ENCODE results near the gene DTNBP1.

DTNBP1 gene

GRCh38 chr6:15555101-15556038, 107.5 kb downstream of the DTNBP1 start:
- H3K36me3 ChIP-seq, result peaks cover 8% of the 10 kb centered on the region; the same call in 1 of the 2 replicates
- H3K9me3 ChIP-seq, result no peaks in the 10 kb centered on the region
- H3K4me2 ChIP-seq, result peak overlapping the region; percentile 93; the same call in 1 of the 2 replicates
- peaks cover under 1% of the 10 kb centered on the region; the same call in 1 of the 2 replicates for H4K20me1 ChIP-seq
- no peaks in the 10 kb centered on the region for H3K27me3 ChIP-seq
- TF ChIP-seq Cebpa-rat (IDR thresholded peaks at IDR 0.05), result no peak
- H3K4me1 ChIP-seq, result peaks cover 82% of the 10 kb centered on the region
- peak overlapping the region; percentile 94 for H3K27ac ChIP-seq
- H3K4me3 ChIP-seq, result no peak overlapping the region
- H3K9ac ChIP-seq, result no peak overlapping the region

GRCh38 chr6:15554728-15555100, 108.1 kb downstream of the DTNBP1 start:
- H3K4me3 ChIP-seq, result no peak overlapping the region
- no peak overlapping the region for H3K9ac ChIP-seq
- no peaks in the 10 kb centered on the region for H3K27me3 ChIP-seq
- H3K36me3 ChIP-seq, result peaks cover 8% of the 10 kb centered on the region; the same call in 1 of the 2 replicates
- peak overlapping the region; percentile 94; the same call in 1 of the 2 replicates for H3K27ac ChIP-seq
- no peaks in the 10 kb centered on the region for H3K9me3 ChIP-seq
- H3K4me1 ChIP-seq, result peaks cover 82% of the 10 kb centered on the region
- peak overlapping the region; percentile 93; the same call in 1 of the 2 replicates for H3K4me2 ChIP-seq
- no peaks in the 10 kb centered on the region for H4K20me1 ChIP-seq
- TF ChIP-seq Cebpa-rat (IDR thresholded peaks at IDR 0.05), result no peak

GRCh38 chr6:15553736-15554294, 109.0 kb downstream of the DTNBP1 start:
- peak overlapping the region; percentile 93 for H3K4me2 ChIP-seq
- no peak for TF ChIP-seq Cebpa-rat (IDR thresholded peaks at IDR 0.05)
- no peaks in the 10 kb centered on the region for H4K20me1 ChIP-seq
- H3K9me3 ChIP-seq, result no peaks in the 10 kb centered on the region
- H3K4me1 ChIP-seq, result peaks cover 87% of the 10 kb centered on the region
- H3K27me3 ChIP-seq, result no peaks in the 10 kb centered on the region
- H3K4me3 ChIP-seq, result no peak overlapping the region
- 0 out of 2 replicates have a peak overlapping the region, but pooled peaks have one; percentile 53 for H3K9ac ChIP-seq
- peak overlapping the region; percentile 94 for H3K27ac ChIP-seq
- peaks cover 8% of the 10 kb centered on the region; the same call in 1 of the 2 replicates for H3K36me3 ChIP-seq

- Histone ChIP-seq H3K9ac (peak overlapping the region; percentile 40), H3K4me1 (peaks cover 87% of the 10 kb centered on the region), H3K9me3 (no peaks in the 10 kb centered on the region), H3K36me3 (peaks cover 8% of the 10 kb centered on the region; the same call in 1 of the 2 replicates), H3K27me3 (no peaks in the 10 kb centered on the region), H3K4me2 (peak overlapping the region; percentile 93), H4K20me1 (no peaks in the 10 kb centered on the region), H3K4me3 (no peak overlapping the region), H3K27ac (peak overlapping the region; percentile 94)
- TF ChIP-seq Cebpa-rat (IDR thresholded peaks at IDR 0.05), result no peak
Measured at GRCh38 chr6:15553031-15553430, 109.8 kb downstream of the DTNBP1 start.

GRCh38 chr6:15551798-15552197, 111.0 kb downstream of the DTNBP1 start:
- H3K9ac ChIP-seq, result peak overlapping the region; percentile 76; the same call in 1 of the 2 replicates
- no peak for TF ChIP-seq Cebpa-rat (IDR thresholded peaks at IDR 0.05)
- peaks cover 8% of the 10 kb centered on the region; the same call in 1 of the 2 replicates for H3K36me3 ChIP-seq
- H3K4me3 ChIP-seq, result peak overlapping the region; percentile 48
- no peaks in the 10 kb centered on the region for H3K27me3 ChIP-seq
- H4K20me1 ChIP-seq, result no peaks in the 10 kb centered on the region
- H3K9me3 ChIP-seq, result no peaks in the 10 kb centered on the region
- H3K4me1 ChIP-seq, result peaks cover 79% of the 10 kb centered on the region
- peak overlapping the region; percentile 94 for H3K27ac ChIP-seq
- peak overlapping the region; percentile 93 for H3K4me2 ChIP-seq

GRCh38 chr6:15551262-15551661, 111.6 kb downstream of the DTNBP1 start:
- peak overlapping the region; percentile 93 for H3K4me2 ChIP-seq
- H3K9ac ChIP-seq, result peak overlapping the region; percentile 76
- H3K27me3 ChIP-seq, result no peaks in the 10 kb centered on the region
- no peak for TF ChIP-seq Cebpa-rat (IDR thresholded peaks at IDR 0.05)
- peaks cover 4% of the 10 kb centered on the region for H3K9me3 ChIP-seq
- H3K4me1 ChIP-seq, result peaks cover 73% of the 10 kb centered on the region
- H3K36me3 ChIP-seq, result peaks cover 8% of the 10 kb centered on the region; the same call in 1 of the 2 replicates
- H3K27ac ChIP-seq, result peak overlapping the region; percentile 94
- no peaks in the 10 kb centered on the region for H4K20me1 ChIP-seq
- H3K4me3 ChIP-seq, result peak overlapping the region; percentile 48

- no peak for TF ChIP-seq Cebpa-rat (IDR thresholded peaks at IDR 0.05)
- Histone ChIP-seq H3K36me3 (peaks cover 8% of the 10 kb centered on the region), H3K9me3 (peaks cover 9% of the 10 kb centered on the region), H3K9ac (peak overlapping the region; percentile 76), H3K4me2 (peak overlapping the region; percentile 93), H3K4me1 (peaks cover 67% of the 10 kb centered on the region), H4K20me1 (no peaks in the 10 kb centered on the region), H3K27ac (peak overlapping the region; percentile 94), H3K4me3 (peak overlapping the region; percentile 48), H3K27me3 (no peaks in the 10 kb centered on the region)
Measured at GRCh38 chr6:15550546-15551123, 112.2 kb downstream of the DTNBP1 start.

GRCh38 chr6:15549371-15549770, 113.5 kb downstream of the DTNBP1 start:
- Histone ChIP-seq H4K20me1 (no peaks in the 10 kb centered on the region), H3K36me3 (peaks cover 3% of the 10 kb centered on the region), H3K4me2 (peak overlapping the region; percentile 93), H3K9ac (no peak overlapping the region), H3K4me1 (peaks cover 54% of the 10 kb centered on the region), H3K27me3 (no peaks in the 10 kb centered on the region), H3K27ac (peak overlapping the region; percentile 94), H3K4me3 (no peak overlapping the region), H3K9me3 (peaks cover 15% of the 10 kb centered on the region)
- TF ChIP-seq Cebpa-rat (IDR thresholded peaks at IDR 0.05), result no peak

- no peak overlapping the region for H3K9ac ChIP-seq
- H3K27me3 ChIP-seq, result no peaks in the 10 kb centered on the region
- H3K4me3 ChIP-seq, result no peak overlapping the region
- peaks cover 29% of the 10 kb centered on the region for H3K9me3 ChIP-seq
- no peak overlapping the region for H3K27ac ChIP-seq
- no peak overlapping the region for H3K4me2 ChIP-seq
- peaks cover 35% of the 10 kb centered on the region for H3K4me1 ChIP-seq
- no peak for TF ChIP-seq Cebpa-rat (IDR thresholded peaks at IDR 0.05)
- no peaks in the 10 kb centered on the region for H4K20me1 ChIP-seq
- peaks cover 16% of the 10 kb centered on the region for H3K36me3 ChIP-seq
Measured at GRCh38 chr6:15547400-15547799, 115.4 kb downstream of the DTNBP1 start.

All from BLaER1 (cell line).